Activated CD8-positive, alpha-beta memory T cell treated with anti-CD3 and anti-CD28 coated beads, Interleukin-2, amount 50 U/mL, for 1 hour (primary cell): ENCODE data around the gene TREH.
A peak's percentile ranks its signal among the peaks of the same experiment; 100 is the strongest.
"Not testable (repeated sequence)": the region's sequence is repeated elsewhere in the genome, so short reads cannot be mapped to it uniquely, and the experiment has no call there.

Experiments used
- DNase-seq: peaks from one replicate; pipeline ENCODE4 v3.0.0-alpha.2; 2020; ENCODE audit errors: extremely low read depth

The TREH gene

GRCh38 chr11:118612378-118612777 is 67.1 kb downstream of the TREH start:
- no peak for DNase-seq

DNA sequence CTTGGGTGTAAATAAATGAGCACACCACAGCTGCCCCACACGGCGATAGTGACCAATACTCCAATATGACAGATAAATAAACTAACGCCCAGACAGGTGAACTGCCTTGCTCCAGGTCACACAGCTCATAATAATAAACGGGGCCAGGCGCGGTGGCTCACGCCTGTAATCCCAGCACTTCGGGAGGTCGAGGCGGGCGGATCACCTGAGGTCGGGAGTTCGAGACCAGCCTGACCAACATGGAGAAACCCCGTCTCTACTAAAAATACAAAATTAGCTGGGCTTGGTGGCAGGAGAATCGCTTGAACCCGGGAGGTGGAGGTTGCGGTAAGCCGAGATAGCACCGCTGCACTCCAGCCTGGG is 68.0 kb downstream of the TREH start:
- DNase-seq: not testable (repeated sequence)

- peak; percentile 61 for DNase-seq
Measured at GRCh38 chr11:118610773-118611432, 68.5 kb downstream of the TREH start.

- DNase-seq: no peak
Measured at GRCh38 chr11:118610225-118610772, 69.2 kb downstream of the TREH start.

- DNase-seq: no peak
Measured at GRCh38 chr11:118609380-118610224, 69.8 kb downstream of the TREH start.

DNA sequence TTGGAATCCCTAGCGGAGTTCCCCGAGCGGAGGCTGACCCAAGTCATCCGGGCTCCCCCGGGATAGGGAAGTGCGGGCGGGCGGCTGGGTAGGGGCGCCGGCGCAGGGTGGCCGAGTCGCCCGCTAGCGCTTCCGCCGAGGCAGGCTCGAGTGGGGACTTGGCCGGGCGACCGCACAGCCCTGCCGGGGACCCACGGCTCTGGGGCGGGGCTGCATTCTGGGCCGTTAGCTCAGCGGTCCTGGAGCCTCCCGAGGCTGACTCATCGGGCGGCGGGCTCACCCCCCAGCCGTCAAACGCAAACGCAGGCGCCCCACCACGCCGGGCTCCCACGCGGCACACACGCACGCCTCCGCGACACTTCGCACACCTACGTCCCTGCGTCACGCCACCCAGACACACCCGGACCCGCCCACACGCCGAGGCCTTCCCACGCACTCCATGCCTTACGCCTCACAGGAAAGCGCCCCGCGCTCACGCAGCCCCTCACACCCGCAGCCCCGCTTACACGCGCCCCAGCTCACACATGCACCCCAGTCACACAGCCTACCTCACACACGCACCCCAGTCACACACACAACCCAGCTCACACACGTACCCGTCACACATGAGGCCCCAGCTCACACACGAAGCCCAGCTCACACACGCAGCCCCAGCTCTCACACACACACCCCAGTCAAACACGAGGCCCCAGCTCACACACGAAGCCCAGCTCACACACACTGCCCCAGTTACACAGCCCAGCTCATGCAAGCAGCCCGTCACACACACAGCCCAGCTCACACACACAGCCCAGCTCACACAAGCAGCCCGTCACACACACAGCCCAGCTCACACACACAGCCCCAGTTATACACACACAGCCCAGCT is 70.9 kb downstream of the TREH start:
- peak; percentile 89 for DNase-seq

- DNase-seq: no peak
Measured at GRCh38 chr11:118607401-118608359, 71.8 kb downstream of the TREH start, which contains the start of gene PHLDB1. TSS of gene PHLDB1 (plus strand) at chr11:118607615. CDS start at chr11:118613837, 6,222 bp downstream.
